HepG2 (cell line): ENCODE measurements around the gene COMT. TPM values are rescaled to one million over a fixed set of nuclear protein-coding genes. Genes with fewer than 3 reads are reported as not detected.

Experiments
- ATF5 ChIP-seq: sonication (generic); formaldehyde crosslinking; IDR thresholded peaks from 2 replicates; pipeline ENCODE4 v1.4.0; 2020; ENCODE audit warnings: mild to moderate bottlenecking, low read depth, missing genetic modification reagents
- CENPBD1 ChIP-seq: sonication (generic); formaldehyde crosslinking; IDR thresholded peaks from 2 replicates; pipeline ENCODE4 v1.8.0; 2022; ENCODE audit warnings: missing genetic modification reagents, low read depth, mild to moderate bottlenecking, borderline replicate concordance
- GABPB1 ChIP-seq: IDR thresholded peaks from 2 replicates; pipeline ENCODE4 v1.6.1; 2016; ENCODE audit warnings: mild to moderate bottlenecking, missing genetic modification reagents, moderate library complexity, missing compliant biosample characterization
- HDAC6 ChIP-seq: fragments of 200-600 bp; sonication (generic); IDR thresholded peaks from 2 replicates; pipeline ENCODE4 v1.7.0; 2017; ENCODE audit warnings: mild to moderate bottlenecking, antibody characterized with exemption, low read length, low read depth
- HNF4A ChIP-seq: sonication (generic); formaldehyde crosslinking; IDR thresholded peaks from 2 replicates; pipeline ENCODE4 v1.4.0; 2020; ENCODE audit warnings: missing genetic modification reagents
- KDM4B ChIP-seq: sonication (generic); formaldehyde crosslinking; IDR thresholded peaks from 2 replicates; pipeline ENCODE4 v1.4.0; 2020; ENCODE audit warnings: missing genetic modification reagents
- KLF15 ChIP-seq: sonication (generic); formaldehyde crosslinking; IDR thresholded peaks from 2 replicates; pipeline ENCODE4 v1.8.1; 2023; ENCODE audit warnings: borderline replicate concordance, mild to moderate bottlenecking, inconsistent platforms, missing genetic modification reagents, mixed read lengths
- NFYB ChIP-seq: sonication (generic); formaldehyde crosslinking; IDR thresholded peaks from 2 replicates; pipeline ENCODE4 v1.4.0; 2020; ENCODE audit warnings: missing genetic modification reagents
- ONECUT2 ChIP-seq: sonication (generic); formaldehyde crosslinking; IDR thresholded peaks from 2 replicates; pipeline ENCODE4 v1.4.0; 2020; ENCODE audit warnings: missing genetic modification reagents
- TFDP2 ChIP-seq: sonication (generic); formaldehyde crosslinking; IDR thresholded peaks from 2 replicates; pipeline ENCODE4 v1.4.0; 2020; ENCODE audit warnings: missing genetic modification reagents
- ZFX ChIP-seq: sonication (generic); formaldehyde crosslinking; IDR thresholded peaks from 2 replicates; pipeline ENCODE4 v1.4.0; 2020; ENCODE audit warnings: mild to moderate bottlenecking, low read depth, missing genetic modification reagents, moderate library complexity
- ZNF326 ChIP-seq: sonication (generic); formaldehyde crosslinking; IDR thresholded peaks from 2 replicates; pipeline ENCODE4 v1.4.0; 2020; ENCODE audit warnings: missing genetic modification reagents, borderline replicate concordance
- ZNF574 ChIP-seq: sonication (generic); formaldehyde crosslinking; IDR thresholded peaks from 2 replicates; pipeline ENCODE4 v1.4.0; 2020; ENCODE audit warnings: missing genetic modification reagents
- ZNF577 ChIP-seq: sonication (generic); formaldehyde crosslinking; IDR thresholded peaks from 2 replicates; pipeline ENCODE4 v1.4.0; 2020; ENCODE audit warnings: mild to moderate bottlenecking, low read depth, missing genetic modification reagents, borderline replicate concordance
- ZNF776 ChIP-seq: sonication (generic); formaldehyde crosslinking; IDR thresholded peaks from 2 replicates; pipeline ENCODE4 v1.4.0; 2020; ENCODE audit warnings: mild to moderate bottlenecking, missing genetic modification reagents
- ZNF780A ChIP-seq: sonication (generic); formaldehyde crosslinking; IDR thresholded peaks from 2 replicates; pipeline ENCODE4 v1.8.0; 2022; ENCODE audit warnings: mild to moderate bottlenecking, missing genetic modification reagents, moderate library complexity
- ZNF784 ChIP-seq: sonication (generic); formaldehyde crosslinking; IDR thresholded peaks from 2 replicates; pipeline ENCODE4 v1.5.1; 2020; ENCODE audit warnings: missing genetic modification reagents, mild to moderate bottlenecking, borderline replicate concordance
- ZNF816 ChIP-seq: sonication (generic); formaldehyde crosslinking; IDR thresholded peaks from 2 replicates; pipeline ENCODE4 v1.8.0; 2022; ENCODE audit warnings: missing genetic modification reagents, mild to moderate bottlenecking, borderline replicate concordance
- ZSCAN30 ChIP-seq: sonication (generic); formaldehyde crosslinking; IDR thresholded peaks from 2 replicates; pipeline ENCODE4 v1.5.0; 2020; ENCODE audit warnings: mild to moderate bottlenecking, missing genetic modification reagents
- polyA plus RNA-seq, 8 experiments: library from polyadenylated mRNA; depleted of rRNA in 3 of 8; stranded (reverse) in 7 of 8; unstranded in 1 of 8; fragments of >200 nt; fragmentation: Illumina TruSeq in 4 of 8; extraction: Trizol in 4 of 8; gene quantifications; 2 replicates each; pipeline versions ENCODE4 v1.2.1 to v1.2.3, GENCODE V29; 2011 to 2016; ENCODE audit warnings: low read depth in 4 of 8, missing spikeins in 1 of 8, mixed read lengths in 1 of 8; ENCODE audit not compliant: insufficient read depth in 1 of 8
- total RNA-seq, 5 experiments: library from RNA; depleted of rRNA; stranded (reverse); fragments of >200 nt; fragmentation: Illumina TruSeq; extraction: Trizol; gene quantifications; 2 replicates each; pipeline ENCODE4 v1.2.3, GENCODE V29; 2016; ENCODE audit warnings: low read depth in 1 of 5
- TF ChIP-seq, protein P1 (sequence below): sonication (generic); formaldehyde crosslinking; IDR thresholded peaks from 2 replicates; pipeline ENCODE4 v1.4.0; 2020; ENCODE audit warnings: missing genetic modification reagents
- TF ChIP-seq, protein P2 (sequence below): sonication (generic); formaldehyde crosslinking; IDR thresholded peaks from 2 replicates; pipeline ENCODE4 v1.4.0; 2020; ENCODE audit warnings: missing genetic modification reagents

Gene COMT
- total and polyA plus RNA-seq, 2 of the 13 experiments (the other 11 are each of a cell fraction or from before 2014, with no cell fraction given): 156 to 162 TPM

DNA sequence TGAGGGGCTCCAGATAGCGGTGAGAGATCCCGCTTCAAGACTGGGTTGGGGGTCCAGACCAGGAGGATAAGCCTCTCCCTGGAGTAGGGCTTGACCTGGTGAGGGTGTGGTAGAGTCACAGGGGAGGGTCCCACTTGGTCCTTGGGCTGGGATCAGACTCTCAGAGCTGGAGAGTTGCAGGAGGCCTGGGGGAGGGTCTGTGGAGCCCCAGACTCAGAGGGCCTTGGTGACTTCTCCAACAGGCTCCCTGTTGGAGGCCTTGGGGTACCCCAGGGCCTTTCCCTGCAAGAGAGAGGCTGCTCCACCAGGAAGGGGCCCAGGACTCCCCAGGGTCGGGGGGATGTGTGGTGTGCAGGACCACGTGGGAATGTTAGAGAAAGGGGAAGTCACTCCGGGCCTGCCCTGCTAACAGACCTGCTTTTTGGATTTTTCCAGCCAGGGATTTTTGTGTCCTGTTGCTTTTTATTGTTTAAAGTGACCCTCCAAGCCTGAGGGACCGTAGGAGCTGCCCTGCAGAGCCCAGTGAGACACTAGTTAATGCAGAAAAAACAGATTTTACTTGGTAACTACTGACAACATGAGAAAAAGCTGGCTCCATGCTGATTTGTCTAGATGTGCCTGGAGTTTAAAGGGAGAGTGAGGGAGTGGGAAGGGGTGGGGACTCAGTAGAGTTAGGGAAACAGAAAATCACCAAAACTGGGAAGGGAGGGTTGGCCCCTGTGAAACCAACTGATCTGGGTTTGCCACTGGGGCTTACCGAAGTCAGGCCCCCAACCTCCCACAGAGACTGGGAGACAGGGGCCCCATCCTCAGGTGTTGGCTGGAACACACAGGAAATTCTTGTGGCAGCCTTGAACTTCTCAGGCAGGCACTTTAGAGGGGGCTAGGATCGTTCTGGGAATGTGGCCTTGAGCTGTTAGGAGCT is 847 bp downstream of the COMT start (continued):
- TF ChIP-seq CENPBD1 (CRISPR knock-in tag) (no peak), ZNF816 (CRISPR knock-in tag) (0 out of 2 replicates have a peak, but pooled peaks have one; percentile 73), NFYB (CRISPR knock-in tag) (no peak), TFDP2 (CRISPR knock-in tag) (no peak), ONECUT2 (CRISPR knock-in tag) (no peak), ZNF326 (CRISPR knock-in tag) (no peak), ZFX (CRISPR knock-in tag) (peak; percentile 59), GABPB1 (CRISPR knock-in tag) (no peak), ZNF577 (CRISPR knock-in tag) (no peak), HDAC6 (no peak), ZNF776 (CRISPR knock-in tag) (no peak), ATF5 (no peak), KDM4B (CRISPR knock-in tag) (no peak), ZNF784 (no peak), KLF15 (CRISPR knock-in tag) (no peak), ZSCAN30 (no peak), ZNF780A (CRISPR knock-in tag) (no peak), ZNF574 (CRISPR knock-in tag) (no peak), HNF4A (peak; percentile 47)
- TF ChIP-seq, protein P1, sequence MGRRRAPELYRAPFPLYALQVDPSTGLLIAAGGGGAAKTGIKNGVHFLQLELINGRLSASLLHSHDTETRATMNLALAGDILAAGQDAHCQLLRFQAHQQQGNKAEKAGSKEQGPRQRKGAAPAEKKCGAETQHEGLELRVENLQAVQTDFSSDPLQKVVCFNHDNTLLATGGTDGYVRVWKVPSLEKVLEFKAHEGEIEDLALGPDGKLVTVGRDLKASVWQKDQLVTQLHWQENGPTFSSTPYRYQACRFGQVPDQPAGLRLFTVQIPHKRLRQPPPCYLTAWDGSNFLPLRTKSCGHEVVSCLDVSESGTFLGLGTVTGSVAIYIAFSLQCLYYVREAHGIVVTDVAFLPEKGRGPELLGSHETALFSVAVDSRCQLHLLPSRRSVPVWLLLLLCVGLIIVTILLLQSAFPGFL (CRISPR knock-in tag): no peak
- TF ChIP-seq, protein P2, sequence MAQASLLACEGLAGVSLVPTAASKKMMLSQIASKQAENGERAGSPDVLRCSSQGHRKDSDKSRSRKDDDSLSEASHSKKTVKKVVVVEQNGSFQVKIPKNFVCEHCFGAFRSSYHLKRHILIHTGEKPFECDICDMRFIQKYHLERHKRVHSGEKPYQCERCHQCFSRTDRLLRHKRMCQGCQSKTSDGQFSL (CRISPR knock-in tag): no peak
